HEK293 (cell line): ENCODE measurements around the gene UBE4B.

Experiments used
- FEZF1 ChIP-seq: fragments of 450-650 bp; formaldehyde crosslinking; IDR thresholded peaks from 2 replicates; pipeline ENCODE4 v1.5.1; 2016; ENCODE audit warnings: missing biosample characterization, missing genetic modification characterization
- GLIS2 ChIP-seq: fragments of 450-650 bp; formaldehyde crosslinking; IDR thresholded peaks from 2 replicates; pipeline ENCODE4 v1.5.1; 2016; ENCODE audit warnings: missing biosample characterization, missing genetic modification characterization
- HIC1 ChIP-seq: fragments of 450-650 bp; formaldehyde crosslinking; IDR thresholded peaks from 2 replicates; pipeline ENCODE4 v1.5.1; 2016; ENCODE audit warnings: missing biosample characterization, missing genetic modification characterization
- HOXA7 ChIP-seq: sonication (generic); formaldehyde crosslinking; IDR thresholded peaks from 2 replicates; pipeline ENCODE4 v1.8.1; 2022; ENCODE audit warnings: missing genetic modification reagents, borderline replicate concordance
- KLF16 ChIP-seq: fragments of 450-650 bp; formaldehyde crosslinking; IDR thresholded peaks from 2 replicates; pipeline ENCODE4 v1.5.1; 2017; ENCODE audit warnings: missing biosample characterization, missing genetic modification characterization
- OSR2 ChIP-seq: fragments of 450-650 bp; formaldehyde crosslinking; IDR thresholded peaks from 2 replicates; pipeline ENCODE4 v1.5.1; 2016; ENCODE audit warnings: missing biosample characterization, missing genetic modification characterization
- PRDM1 ChIP-seq: fragments of 450-650 bp; formaldehyde crosslinking; IDR thresholded peaks from 2 replicates; pipeline ENCODE4; 2016; ENCODE audit warnings: missing biosample characterization, missing genetic modification characterization
- YY2 ChIP-seq: fragments of 450-650 bp; formaldehyde crosslinking; IDR thresholded peaks from 2 replicates; pipeline ENCODE4 v1.5.1; 2016; ENCODE audit warnings: missing biosample characterization, missing genetic modification characterization
- ZBTB1 ChIP-seq: fragments of 450-650 bp; formaldehyde crosslinking; IDR thresholded peaks from 2 replicates; pipeline ENCODE4 v1.5.1; 2016; ENCODE audit warnings: missing biosample characterization, missing genetic modification characterization
- ZBTB11 ChIP-seq: fragments of 450-650 bp; formaldehyde crosslinking; conservative IDR thresholded peaks from 2 replicates; pipeline ENCODE4 v1.5.1; 2016; ENCODE audit warnings: low read depth, missing biosample characterization, missing genetic modification characterization
- ZBTB49 ChIP-seq: fragments of 450-650 bp; formaldehyde crosslinking; IDR thresholded peaks from 2 replicates; pipeline ENCODE4 v1.5.1; 2016; ENCODE audit warnings: missing biosample characterization, missing genetic modification characterization, low read depth
- ZBTB8A ChIP-seq: fragments of 450-650 bp; formaldehyde crosslinking; IDR thresholded peaks from 2 replicates; pipeline ENCODE4 v1.5.1; 2016; ENCODE audit warnings: missing biosample characterization, missing genetic modification characterization
- ZIC2 ChIP-seq: fragments of 450-650 bp; formaldehyde crosslinking; IDR thresholded peaks from 2 replicates; pipeline ENCODE4 v1.5.1; 2016; ENCODE audit warnings: missing biosample characterization, missing genetic modification characterization
- ZNF133 ChIP-seq: fragments of 450-650 bp; formaldehyde crosslinking; IDR thresholded peaks from 2 replicates; pipeline ENCODE4 v1.5.1; 2016; ENCODE audit warnings: missing biosample characterization, missing genetic modification characterization
- ZNF146 ChIP-seq: fragments of 450-650 bp; formaldehyde crosslinking; IDR thresholded peaks from 2 replicates; pipeline ENCODE4 v1.5.1; 2016; ENCODE audit warnings: missing biosample characterization, missing genetic modification characterization
- ZNF184 ChIP-seq: fragments of 450-650 bp; IDR thresholded peaks from 2 replicates; pipeline ENCODE4 v1.5.1; 2018; ENCODE audit warnings: missing biosample characterization, mild to moderate bottlenecking, missing genetic modification characterization
- ZNF24 ChIP-seq: fragments of 450-650 bp; formaldehyde crosslinking; IDR thresholded peaks from 2 replicates; pipeline ENCODE4 v1.5.1; 2016; ENCODE audit warnings: missing biosample characterization, missing genetic modification characterization
- ZNF248 ChIP-seq: fragments of 450-650 bp; formaldehyde crosslinking; IDR thresholded peaks from 2 replicates; pipeline ENCODE4 v1.5.1; 2017; ENCODE audit warnings: missing biosample characterization, missing genetic modification characterization
- ZNF280D ChIP-seq: fragments of 450-650 bp; formaldehyde crosslinking; IDR thresholded peaks from 2 replicates; pipeline ENCODE4 v1.5.1; 2016; ENCODE audit warnings: missing biosample characterization, missing genetic modification characterization
- ZNF302 ChIP-seq: fragments of 450-650 bp; formaldehyde crosslinking; IDR thresholded peaks from 2 replicates; pipeline ENCODE4 v1.5.1; 2016; ENCODE audit warnings: missing biosample characterization, missing genetic modification characterization, low read depth
- ZNF513 ChIP-seq: fragments of 450-650 bp; IDR thresholded peaks from 2 replicates; pipeline ENCODE4 v1.5.1; 2018; ENCODE audit warnings: missing biosample characterization, missing genetic modification characterization
- ZNF514 ChIP-seq: fragments of 450-650 bp; formaldehyde crosslinking; IDR thresholded peaks from 2 replicates; pipeline ENCODE4 v1.5.1; 2016; ENCODE audit warnings: missing biosample characterization, missing genetic modification characterization
- ZNF623 ChIP-seq: fragments of 450-650 bp; formaldehyde crosslinking; IDR thresholded peaks from 2 replicates; pipeline ENCODE4 v1.5.1; 2016; ENCODE audit warnings: missing biosample characterization, missing genetic modification characterization
- ZNF658 ChIP-seq: fragments of 450-650 bp; formaldehyde crosslinking; IDR thresholded peaks from 2 replicates; pipeline ENCODE4; 2016; ENCODE audit warnings: missing biosample characterization, missing genetic modification characterization
- ZNF76 ChIP-seq: fragments of 450-650 bp; formaldehyde crosslinking; IDR thresholded peaks from 2 replicates; pipeline ENCODE4; 2016; ENCODE audit warnings: low read depth, missing biosample characterization, missing genetic modification characterization, borderline replicate concordance
- ZNF791 ChIP-seq: fragments of 450-650 bp; formaldehyde crosslinking; IDR thresholded peaks from 2 replicates; pipeline ENCODE4 v1.5.1; 2016; ENCODE audit warnings: missing biosample characterization, missing genetic modification characterization
- ZSCAN30 ChIP-seq: fragments of 450-650 bp; IDR thresholded peaks from 2 replicates; pipeline ENCODE4 v1.5.1; 2018; ENCODE audit warnings: missing biosample characterization, mild to moderate bottlenecking, missing genetic modification characterization, moderate library complexity

UBE4B gene

GRCh38 chr1:10082785-10083479 is 50.2 kb downstream of the UBE4B start (continued):
- TF ChIP-seq ZNF791 (tag by site-specific recombination), result no peak
- TF ChIP-seq KLF16, result no peak
- TF ChIP-seq ZNF302 (tag by site-specific recombination), result no peak
- TF ChIP-seq ZBTB49 (tag by site-specific recombination), result no peak
- no peak for TF ChIP-seq ZNF280D
- no peak for TF ChIP-seq PRDM1 (tag by site-specific recombination)
- TF ChIP-seq GLIS2 (tag by site-specific recombination), result no peak
- TF ChIP-seq ZNF184 (tag by site-specific recombination), result no peak
- no peak for TF ChIP-seq YY2 (tag by site-specific recombination)
- no peak for TF ChIP-seq OSR2 (tag by site-specific recombination)
- peak; percentile 70 for TF ChIP-seq ZNF513 (tag by site-specific recombination)
- peak; percentile 70 for TF ChIP-seq ZNF146
- no peak for TF ChIP-seq ZSCAN30 (tag by site-specific recombination)
- no peak for TF ChIP-seq ZBTB1 (tag by site-specific recombination)
- TF ChIP-seq HIC1 (tag by site-specific recombination), result no peak
- TF ChIP-seq ZNF623 (tag by site-specific recombination), result peak; percentile 87
- TF ChIP-seq ZNF133 (tag by site-specific recombination), result no peak
- no peak for TF ChIP-seq ZNF248 (tag by site-specific recombination)
- TF ChIP-seq HOXA7 (CRISPR knock-in tag), result no peak
- TF ChIP-seq ZIC2 (tag by site-specific recombination), result no peak
- no peak for TF ChIP-seq ZNF514 (tag by site-specific recombination)
- no peak for TF ChIP-seq ZNF658 (tag by site-specific recombination)
- TF ChIP-seq ZBTB11 (tag by site-specific recombination), result no peak
- no peak for TF ChIP-seq FEZF1 (tag by site-specific recombination)
- TF ChIP-seq ZNF76 (tag by site-specific recombination), result no peak
- no peak for TF ChIP-seq ZBTB8A (tag by site-specific recombination)
- no peak for TF ChIP-seq ZNF24
